DMS153 treated with DMSO at 0.1 percent for 48 hours (cell line): ENCODE measurements around the gene MYZAP.
"Not testable (repeated sequence)": the region's sequence is repeated elsewhere in the genome, so short reads cannot be mapped to it uniquely, and the experiment has no call there.

Source experiments
- DNase-seq: peaks from one replicate; lab custom pipeline; 2025; ENCODE audit not compliant: unreplicated experiment; lab: John Stamatoyannopoulos, UW

MYZAP gene

GRCh38 chr15:57592426-57592825 lies 722 bp downstream of the MYZAP start:
- DNase-seq: no peak

- no peak for DNase-seq
These were observed 1.2 kb downstream of the MYZAP start for GRCh38 chr15:57592836-57593420.

- no peak for DNase-seq
These were observed 2.8 kb downstream of the MYZAP start for GRCh38 chr15:57594479-57594878.

- no peak for DNase-seq
These were observed 3.5 kb downstream of the MYZAP start for GRCh38 chr15:57595011-57595866.

GRCh38 chr15:57596301-57596855 lies 4.7 kb downstream of the MYZAP start:
- no peak for DNase-seq

GRCh38 chr15:57596978-57597377 lies 5.3 kb downstream of the MYZAP start:
- no peak for DNase-seq

GRCh38 chr15:57597431-57597830 lies 5.7 kb downstream of the MYZAP start:
- DNase-seq: no peak

GRCh38 chr15:57598346-57598745 lies 6.6 kb downstream of the MYZAP start:
- DNase-seq: no peak

- no peak for DNase-seq
These were observed 7.6 kb downstream of the MYZAP start for GRCh38 chr15:57599296-57599810.

- DNase-seq: no peak
These were observed 8.5 kb downstream of the MYZAP start for GRCh38 chr15:57600197-57600596.

- no peak for DNase-seq
These were observed 12.8 kb downstream of the MYZAP start for GRCh38 chr15:57604507-57604906.

- DNase-seq: no peak
These were observed 13.8 kb downstream of the MYZAP start for GRCh38 chr15:57605491-57605890.

GRCh38 chr15:57606048-57606447 lies 14.3 kb downstream of the MYZAP start:
- no peak for DNase-seq

- DNase-seq: no peak
These were observed 15.1 kb downstream of the MYZAP start for GRCh38 chr15:57606816-57607215.

- DNase-seq: no peak
These were observed 15.9 kb downstream of the MYZAP start for GRCh38 chr15:57607570-57608000.

GRCh38 chr15:57609805-57610529 lies 18.3 kb downstream of the MYZAP start:
- DNase-seq: peak; percentile 14

GRCh38 chr15:57611123-57611522 lies 19.4 kb downstream of the MYZAP start:
- no peak for DNase-seq

- no peak for DNase-seq
These were observed 20.2 kb downstream of the MYZAP start for GRCh38 chr15:57611938-57612337.

GRCh38 chr15:57614241-57614640 lies 22.5 kb downstream of the MYZAP start:
- DNase-seq: no peak

GRCh38 chr15:57615951-57616496 lies 24.3 kb downstream of the MYZAP start:
- DNase-seq: not testable (repeated sequence)

GRCh38 chr15:57618325-57618724 lies 26.6 kb downstream of the MYZAP start:
- DNase-seq: no peak
